ENCODE results near the gene ATP2B3.

Gene ATP2B3

GRCh38 chrX:153478746-153479145, 38.7 kb upstream of the ATP2B3 start:
- Mint-ChIP-seq H3K27ac (no peak overlapping the region), H3K36me3 (ENCODE audit: low read depth) (no peaks in the 10 kb centered on the region), H3K9me3 (no peaks in the 10 kb centered on the region), H3K27me3 (ENCODE audit: low read depth) (peaks cover 5% of the 10 kb centered on the region), H3K4me3 (no peak overlapping the region), H3K4me1 (ENCODE audit: low read depth) (no peaks in the 10 kb centered on the region)

DNA sequence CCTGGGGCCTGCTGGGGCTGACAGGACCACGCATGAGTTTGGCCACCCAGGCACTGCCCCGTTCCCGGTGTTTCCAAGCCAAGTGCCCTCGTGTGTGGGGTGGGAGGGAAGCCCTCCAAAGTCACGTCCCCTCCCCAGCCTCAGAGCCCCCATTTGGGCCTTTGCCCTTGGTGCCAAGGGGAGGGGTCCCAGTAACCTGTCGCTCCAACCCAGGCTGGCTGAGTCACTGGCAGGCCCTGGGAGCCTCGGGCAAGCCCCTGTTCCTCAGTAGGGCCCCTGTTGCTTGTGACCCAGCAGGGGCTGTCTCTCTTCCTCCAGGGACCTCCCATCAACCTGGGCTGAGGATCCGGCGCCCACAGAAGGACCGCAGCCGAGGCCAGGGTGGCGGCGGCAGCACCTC, 36.4 kb upstream of the ATP2B3 start:
- H3K9me3 Mint-ChIP-seq: no peaks in the 10 kb centered on the region
- H3K27me3 Mint-ChIP-seq (ENCODE audit: low read depth): peaks cover 2% of the 10 kb centered on the region
- no peak overlapping the region for H3K4me3 Mint-ChIP-seq
- H3K4me1 Mint-ChIP-seq (ENCODE audit: low read depth): no peaks in the 10 kb centered on the region
- H3K27ac Mint-ChIP-seq: no peak overlapping the region
- H3K36me3 Mint-ChIP-seq (ENCODE audit: low read depth): no peaks in the 10 kb centered on the region

GRCh38 chrX:153482376-153483015, 34.9 kb upstream of the ATP2B3 start:
- Mint-ChIP-seq H3K9me3 (no peaks in the 10 kb centered on the region), H3K27ac (no peak overlapping the region), H3K4me1 (ENCODE audit: low read depth) (no peaks in the 10 kb centered on the region), H3K4me3 (no peak overlapping the region), H3K27me3 (ENCODE audit: low read depth) (no peaks in the 10 kb centered on the region), H3K36me3 (ENCODE audit: low read depth) (no peaks in the 10 kb centered on the region)

- no peaks in the 10 kb centered on the region for H3K4me1 Mint-ChIP-seq (ENCODE audit: low read depth)
- H3K27me3 Mint-ChIP-seq (ENCODE audit: low read depth): no peaks in the 10 kb centered on the region
- H3K9me3 Mint-ChIP-seq: no peaks in the 10 kb centered on the region
- no peak overlapping the region for H3K27ac Mint-ChIP-seq
- H3K4me3 Mint-ChIP-seq: no peak overlapping the region
- H3K36me3 Mint-ChIP-seq (ENCODE audit: low read depth): no peaks in the 10 kb centered on the region
Measured at GRCh38 chrX:153485396-153486080, 31.9 kb upstream of the ATP2B3 start.

- Mint-ChIP-seq H3K4me1 (ENCODE audit: low read depth) (no peaks in the 10 kb centered on the region), H3K27me3 (ENCODE audit: low read depth) (no peaks in the 10 kb centered on the region), H3K36me3 (ENCODE audit: low read depth) (no peaks in the 10 kb centered on the region), H3K9me3 (no peaks in the 10 kb centered on the region), H3K27ac (no peak overlapping the region), H3K4me3 (no peak overlapping the region)
Measured at GRCh38 chrX:153486171-153486570, 31.3 kb upstream of the ATP2B3 start.

- Mint-ChIP-seq H3K4me1 (ENCODE audit: low read depth) (no peaks in the 10 kb centered on the region), H3K27me3 (ENCODE audit: low read depth) (no peaks in the 10 kb centered on the region), H3K9me3 (no peaks in the 10 kb centered on the region), H3K4me3 (no peak overlapping the region), H3K36me3 (ENCODE audit: low read depth) (no peaks in the 10 kb centered on the region), H3K27ac (no peak overlapping the region)
Measured at GRCh38 chrX:153487590-153488071, 29.8 kb upstream of the ATP2B3 start.

- H3K9me3 Mint-ChIP-seq: no peaks in the 10 kb centered on the region
Measured at GRCh38 chrX:153488231-153488914, 29.1 kb upstream of the ATP2B3 start.

GRCh38 chrX:153490217-153490930, 27.1 kb upstream of the ATP2B3 start:
- no peak overlapping the region for H3K4me3 Mint-ChIP-seq
- H3K27me3 Mint-ChIP-seq (ENCODE audit: low read depth): no peaks in the 10 kb centered on the region
- H3K4me1 Mint-ChIP-seq (ENCODE audit: low read depth): no peaks in the 10 kb centered on the region
- no peak overlapping the region for H3K27ac Mint-ChIP-seq
- H3K9me3 Mint-ChIP-seq: no peaks in the 10 kb centered on the region
- H3K36me3 Mint-ChIP-seq (ENCODE audit: low read depth): no peaks in the 10 kb centered on the region

More at GRCh38 chrX:153488231-153488914, 29.1 kb upstream of the ATP2B3 start:
- Mint-ChIP-seq H3K4me1 (ENCODE audit: low read depth) (no peaks in the 10 kb centered on the region), H3K36me3 (ENCODE audit: low read depth) (no peaks in the 10 kb centered on the region), H3K27ac (no peak overlapping the region), H3K27me3 (ENCODE audit: low read depth) (no peaks in the 10 kb centered on the region), H3K4me3 (no peak overlapping the region)

GRCh38 chrX:153491351-153491914, 26.0 kb upstream of the ATP2B3 start:
- H3K27ac Mint-ChIP-seq: no peak overlapping the region
- no peaks in the 10 kb centered on the region for H3K4me1 Mint-ChIP-seq (ENCODE audit: low read depth)
- H3K9me3 Mint-ChIP-seq: no peaks in the 10 kb centered on the region
- H3K36me3 Mint-ChIP-seq (ENCODE audit: low read depth): no peaks in the 10 kb centered on the region
- no peaks in the 10 kb centered on the region for H3K27me3 Mint-ChIP-seq (ENCODE audit: low read depth)
- H3K4me3 Mint-ChIP-seq: no peak overlapping the region

- no peak overlapping the region for H3K4me3 Mint-ChIP-seq
- H3K27ac Mint-ChIP-seq: no peak overlapping the region
- no peaks in the 10 kb centered on the region for H3K9me3 Mint-ChIP-seq
- H3K36me3 Mint-ChIP-seq (ENCODE audit: low read depth): no peaks in the 10 kb centered on the region
- H3K27me3 Mint-ChIP-seq (ENCODE audit: low read depth): no peaks in the 10 kb centered on the region
- no peaks in the 10 kb centered on the region for H3K4me1 Mint-ChIP-seq (ENCODE audit: low read depth)
Measured at GRCh38 chrX:153491918-153492317, 25.5 kb upstream of the ATP2B3 start.

DNA sequence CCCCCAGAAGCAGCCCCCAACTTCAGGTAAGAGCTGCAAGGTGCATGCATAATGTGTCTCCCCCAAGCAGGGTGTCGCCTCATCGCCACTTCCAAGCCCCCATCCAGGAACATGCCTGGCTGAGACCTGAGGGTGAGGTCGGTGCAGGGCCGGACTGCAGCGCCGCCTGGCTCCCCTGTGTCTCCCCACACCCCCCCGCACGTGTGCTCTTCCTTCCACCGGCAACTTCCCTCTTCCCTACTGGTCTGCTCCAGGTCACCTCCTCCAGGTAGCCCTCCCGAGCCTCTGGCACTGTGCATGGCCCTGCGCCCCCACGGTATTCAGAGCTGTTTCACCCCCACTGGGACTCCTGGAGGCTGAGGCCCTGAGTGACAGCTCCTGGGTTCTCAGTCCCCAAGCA, 24.9 kb upstream of the ATP2B3 start:
- H3K4me1 Mint-ChIP-seq (ENCODE audit: low read depth): no peaks in the 10 kb centered on the region
- no peaks in the 10 kb centered on the region for H3K27me3 Mint-ChIP-seq (ENCODE audit: low read depth)
- H3K4me3 Mint-ChIP-seq: no peak overlapping the region
- H3K9me3 Mint-ChIP-seq: no peaks in the 10 kb centered on the region
- no peak overlapping the region for H3K27ac Mint-ChIP-seq
- no peaks in the 10 kb centered on the region for H3K36me3 Mint-ChIP-seq (ENCODE audit: low read depth)

DNA sequence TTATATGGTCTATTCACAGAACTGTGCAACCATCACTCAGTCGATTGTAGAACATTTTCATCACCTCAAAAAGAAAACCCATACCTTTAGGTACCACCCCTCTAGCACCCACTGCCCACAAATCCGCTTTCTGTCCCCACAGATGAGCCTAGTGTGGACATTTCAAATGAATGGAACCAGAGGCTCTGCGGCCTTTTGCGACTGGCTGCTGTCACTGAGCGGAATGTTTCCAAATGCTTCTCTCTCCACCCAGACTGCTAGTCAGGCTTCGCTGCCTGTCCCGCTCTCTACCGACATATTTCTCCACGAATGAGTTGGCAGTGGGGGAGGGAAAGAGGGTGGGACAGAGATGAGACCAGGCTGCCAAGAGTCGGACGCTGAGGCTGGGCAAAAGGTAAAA, 24.4 kb upstream of the ATP2B3 start:
- H3K4me3 Mint-ChIP-seq: no peak overlapping the region

GRCh38 chrX:153494061-153494460, 23.4 kb upstream of the ATP2B3 start:
- no peak overlapping the region for H3K4me3 Mint-ChIP-seq
- H3K27ac Mint-ChIP-seq: no peak overlapping the region
- no peaks in the 10 kb centered on the region for H3K36me3 Mint-ChIP-seq (ENCODE audit: low read depth)
- H3K27me3 Mint-ChIP-seq (ENCODE audit: low read depth): no peaks in the 10 kb centered on the region
- no peaks in the 10 kb centered on the region for H3K4me1 Mint-ChIP-seq (ENCODE audit: low read depth)
- no peaks in the 10 kb centered on the region for H3K9me3 Mint-ChIP-seq

More for the DNA sequence above, 24.4 kb upstream of the ATP2B3 start:
- no peaks in the 10 kb centered on the region for H3K36me3 Mint-ChIP-seq (ENCODE audit: low read depth)
- no peaks in the 10 kb centered on the region for H3K27me3 Mint-ChIP-seq (ENCODE audit: low read depth)
- H3K9me3 Mint-ChIP-seq: no peaks in the 10 kb centered on the region
- no peak overlapping the region for H3K27ac Mint-ChIP-seq
- no peaks in the 10 kb centered on the region for H3K4me1 Mint-ChIP-seq (ENCODE audit: low read depth)

Data from T-helper 1 cell treated with Interleukin-12 subunit alpha and Interleukin-12 subunit beta and Interleukin-4 antibody, amounts not matched to agents 30 μg/mL and 1 μg/mL, for 36 hours (primary cell).